Vagina (tissue), 2 donors: Measurements from ENCODE around the gene SAT2. TPM values are rescaled to one million over a fixed set of nuclear protein-coding genes. Genes with fewer than 3 reads are reported as not detected.
A peak's percentile ranks its signal among the peaks of the same experiment; 100 is the strongest.

Experiments
- DNase-seq, 2 donors: peaks; one replicate each; pipeline ENCODE4 v3.0.0-alpha.2; 2017; ENCODE audit errors: extremely low spot score in 2 of 2
- H3K27ac ChIP-seq: fragments of 200-600 bp; sonication (generic); one replicate; pipeline ENCODE4 v1.5.1; 2019
- H3K27me3 ChIP-seq: fragments of 200-600 bp; sonication (generic); one replicate; pipeline ENCODE4 v1.5.1; 2019
- H3K36me3 ChIP-seq, 2 donors: fragments of 200-600 bp; sonication (generic); one replicate each; pipeline ENCODE4 v1.5.1; 2017 to 2019
- H3K4me1 ChIP-seq: fragments of 200-600 bp; sonication (generic); one replicate; pipeline ENCODE4 v1.5.1; 2019
- H3K4me3 ChIP-seq, 2 donors: fragments of 200-600 bp; sonication (generic); 1 replicate in 1 of 2; 2 replicates in 1 of 2; pipeline ENCODE4 v1.5.1; 2016 to 2019
- H3K9me3 ChIP-seq: fragments of 200-600 bp; sonication (generic); one replicate; pipeline ENCODE4 v1.5.1; 2019
- POLR2A ChIP-seq, 2 donors: fragments of 450-650 bp; IDR thresholded peaks; one replicate each; pipeline ENCODE4 v1.6.1; 2017; ENCODE audit warnings: antibody characterized with exemption in 2 of 2, mild to moderate bottlenecking in 2 of 2, moderate library complexity in 2 of 2
- POLR2AphosphoS5 ChIP-seq, 2 donors: sonication (generic); formaldehyde crosslinking; IDR thresholded peaks; one replicate each; pipeline ENCODE4 v1.9.0; 2017; ENCODE audit warnings: antibody characterized with exemption in 2 of 2, mild to moderate bottlenecking in 2 of 2, low read depth in 1 of 2; ENCODE audit not compliant: insufficient read depth in 1 of 2
- intact Hi-C: fragments of 100-400 bp; cut with DNase I; formaldehyde crosslinking; loops from one replicate; pipeline ENCODE4 v1.15.1; 2023
- total RNA-seq: library from RNA; depleted of rRNA; stranded (reverse); fragments of >200 nt; gene quantifications from one replicate; pipeline ENCODE4 v1.2.3, GENCODE V29; 2016
- TF ChIP-seq, protein P1 (sequence below), 3 experiments: fragments of 450-650 bp in 2 of 3; fragments of 200-600 bp in 1 of 3; sonication (generic) in 1 of 3; IDR thresholded peaks; one replicate each; pipeline ENCODE4 v1.5.1; 2017 to 2019; ENCODE audit warnings: antibody characterized with exemption in 3 of 3, mild to moderate bottlenecking in 2 of 3, moderate library complexity in 2 of 3

SAT2 gene
- total RNA-seq, 1 donor from 2014 or later: 69.7 TPM

DNA sequence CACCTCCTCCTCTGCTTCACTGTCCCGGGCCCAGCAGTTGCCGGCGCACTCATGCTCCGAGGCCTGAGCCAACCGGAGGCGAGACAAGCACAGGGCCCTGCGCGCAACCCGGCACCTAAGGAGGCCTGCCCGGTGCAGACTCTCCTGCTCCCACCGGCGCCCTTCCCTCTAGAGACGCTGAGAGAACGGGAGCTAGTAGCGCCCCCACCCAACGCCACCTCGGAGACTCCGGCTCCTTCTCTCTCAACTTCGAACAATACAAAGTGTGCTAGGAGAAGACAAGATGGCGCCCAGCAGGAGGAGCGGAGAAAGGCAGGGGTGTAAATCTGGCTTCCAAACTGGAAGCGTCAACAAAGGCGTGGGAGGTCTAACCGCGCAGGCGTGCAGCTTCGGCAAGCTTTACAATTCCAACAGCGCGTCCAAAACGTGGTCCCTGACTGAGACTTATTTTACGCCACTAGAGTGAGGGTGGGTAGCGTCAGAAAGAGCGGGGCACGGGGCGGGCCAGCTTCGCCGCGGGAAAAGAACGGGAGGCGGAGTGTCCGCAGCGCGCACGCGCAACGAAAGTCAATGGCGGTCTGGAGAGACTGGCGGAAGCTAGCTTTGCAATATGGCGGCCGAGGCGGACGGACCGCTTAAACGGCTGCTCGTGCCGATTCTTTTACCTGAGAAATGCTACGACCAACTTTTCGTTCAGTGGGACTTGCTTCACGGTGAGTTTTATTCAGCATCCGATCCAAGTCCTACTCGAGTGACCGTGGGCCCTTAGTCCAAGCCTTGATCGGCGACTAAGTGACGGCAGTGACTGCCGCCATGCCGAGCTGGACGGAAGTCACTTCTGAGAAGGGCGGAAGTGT, 44.1 kb downstream of the SAT2 start, which contains the start of gene MPDU1:
TSS of gene MPDU1 (plus strand) at position 600 of the 857 bp plus-strand sequence. CDS start at position 611, 11 bp downstream.
- peak within 1 kb of the TSS; percentile 67 to 83 for H3K4me3 ChIP-seq

DNA sequence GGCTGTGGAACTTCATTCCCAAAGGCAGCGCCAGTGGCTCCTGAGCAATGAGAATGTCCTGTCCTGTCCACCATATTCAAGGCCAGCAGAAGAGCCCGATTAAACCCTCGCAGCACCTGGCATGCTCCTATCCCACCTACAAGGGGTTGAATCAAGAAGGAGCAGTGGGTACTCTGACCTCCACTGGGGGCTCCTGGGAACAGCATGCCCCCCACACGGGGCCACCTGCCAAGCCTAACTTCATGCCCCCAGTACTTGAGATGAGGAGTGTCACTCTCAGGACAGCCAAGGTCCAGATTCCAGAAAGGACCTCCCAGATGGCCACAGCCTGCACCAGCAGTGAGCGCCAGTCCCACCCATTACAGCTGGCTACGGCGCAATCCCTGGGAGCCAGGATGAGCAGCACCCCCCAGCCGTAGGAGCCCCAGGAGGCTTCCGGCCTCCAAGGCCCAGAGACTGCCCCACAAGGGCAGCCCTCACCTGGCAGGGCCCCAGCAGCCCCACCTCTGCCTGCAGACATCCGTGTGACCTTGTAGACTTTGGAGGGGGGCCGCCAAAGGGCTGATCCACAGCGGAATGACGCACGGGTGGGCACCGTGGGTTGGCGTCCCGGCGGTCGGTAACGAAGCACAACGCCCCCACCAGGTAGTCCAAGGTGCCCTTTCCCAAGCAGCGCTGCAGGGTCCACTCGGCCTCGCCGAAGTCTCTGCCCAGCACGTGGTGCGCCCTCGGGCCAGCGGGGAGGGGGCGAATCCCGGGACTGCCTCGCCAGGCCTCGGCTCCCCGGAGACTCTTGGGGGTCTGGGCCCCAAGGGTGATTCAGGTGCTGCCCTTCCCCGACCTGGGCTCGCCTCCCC, 45.0 kb downstream of the SAT2 start:
- TF ChIP-seq POLR2AphosphoS5 (IDR thresholded peaks at IDR 0.05; ENCODE audit: insufficient read depth in 1 of 2, low read depth in 1 of 2) (no peak), POLR2A (IDR thresholded peaks at IDR 0.05) (no peak)
- TF ChIP-seq, protein P1, sequence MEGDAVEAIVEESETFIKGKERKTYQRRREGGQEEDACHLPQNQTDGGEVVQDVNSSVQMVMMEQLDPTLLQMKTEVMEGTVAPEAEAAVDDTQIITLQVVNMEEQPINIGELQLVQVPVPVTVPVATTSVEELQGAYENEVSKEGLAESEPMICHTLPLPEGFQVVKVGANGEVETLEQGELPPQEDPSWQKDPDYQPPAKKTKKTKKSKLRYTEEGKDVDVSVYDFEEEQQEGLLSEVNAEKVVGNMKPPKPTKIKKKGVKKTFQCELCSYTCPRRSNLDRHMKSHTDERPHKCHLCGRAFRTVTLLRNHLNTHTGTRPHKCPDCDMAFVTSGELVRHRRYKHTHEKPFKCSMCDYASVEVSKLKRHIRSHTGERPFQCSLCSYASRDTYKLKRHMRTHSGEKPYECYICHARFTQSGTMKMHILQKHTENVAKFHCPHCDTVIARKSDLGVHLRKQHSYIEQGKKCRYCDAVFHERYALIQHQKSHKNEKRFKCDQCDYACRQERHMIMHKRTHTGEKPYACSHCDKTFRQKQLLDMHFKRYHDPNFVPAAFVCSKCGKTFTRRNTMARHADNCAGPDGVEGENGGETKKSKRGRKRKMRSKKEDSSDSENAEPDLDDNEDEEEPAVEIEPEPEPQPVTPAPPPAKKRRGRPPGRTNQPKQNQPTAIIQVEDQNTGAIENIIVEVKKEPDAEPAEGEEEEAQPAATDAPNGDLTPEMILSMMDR (IDR thresholded peaks at IDR 0.05): no peak
- peak overlapping the region; percentile 97 for H3K27ac ChIP-seq
- H3K27me3 ChIP-seq: no peaks in the 10 kb centered on the region
- peak overlapping the region; percentile 67 to 83 for H3K4me3 ChIP-seq
- no peak for DNase-seq
- no peaks in the 10 kb centered on the region for H3K9me3 ChIP-seq
- peaks cover 78% of the 10 kb centered on the region for H3K4me1 ChIP-seq
- H3K36me3 ChIP-seq: peaks cover 2 to 18% of the 10 kb centered on the region in 2 donors
- intact Hi-C loops: no loop called here

More for the DNA sequence above, 44.1 kb downstream of the SAT2 start, which contains the start of gene MPDU1:
- intact Hi-C loops: no loop called here
- Histone ChIP-seq H3K4me1 (peaks cover 86% of the 10 kb centered on the region), H3K36me3 (peaks cover 0 to 9% of the 10 kb centered on the region in 2 donors), H3K27me3 (no peaks in the 10 kb centered on the region), H3K27ac (peak within 1 kb of the TSS; percentile 97), H3K9me3 (no peaks in the 10 kb centered on the region)
- DNase-seq: peak in 1 of 2 donors; percentile 98
- TF ChIP-seq POLR2AphosphoS5 (IDR thresholded peaks at IDR 0.05; ENCODE audit: insufficient read depth in 1 of 2, low read depth in 1 of 2) (peak; percentile 91 to 98), POLR2A (IDR thresholded peaks at IDR 0.05) (peak in 1 of 2 donors; percentile 4)
- TF ChIP-seq, protein P1 (IDR thresholded peaks at IDR 0.05): no peak

DNA sequence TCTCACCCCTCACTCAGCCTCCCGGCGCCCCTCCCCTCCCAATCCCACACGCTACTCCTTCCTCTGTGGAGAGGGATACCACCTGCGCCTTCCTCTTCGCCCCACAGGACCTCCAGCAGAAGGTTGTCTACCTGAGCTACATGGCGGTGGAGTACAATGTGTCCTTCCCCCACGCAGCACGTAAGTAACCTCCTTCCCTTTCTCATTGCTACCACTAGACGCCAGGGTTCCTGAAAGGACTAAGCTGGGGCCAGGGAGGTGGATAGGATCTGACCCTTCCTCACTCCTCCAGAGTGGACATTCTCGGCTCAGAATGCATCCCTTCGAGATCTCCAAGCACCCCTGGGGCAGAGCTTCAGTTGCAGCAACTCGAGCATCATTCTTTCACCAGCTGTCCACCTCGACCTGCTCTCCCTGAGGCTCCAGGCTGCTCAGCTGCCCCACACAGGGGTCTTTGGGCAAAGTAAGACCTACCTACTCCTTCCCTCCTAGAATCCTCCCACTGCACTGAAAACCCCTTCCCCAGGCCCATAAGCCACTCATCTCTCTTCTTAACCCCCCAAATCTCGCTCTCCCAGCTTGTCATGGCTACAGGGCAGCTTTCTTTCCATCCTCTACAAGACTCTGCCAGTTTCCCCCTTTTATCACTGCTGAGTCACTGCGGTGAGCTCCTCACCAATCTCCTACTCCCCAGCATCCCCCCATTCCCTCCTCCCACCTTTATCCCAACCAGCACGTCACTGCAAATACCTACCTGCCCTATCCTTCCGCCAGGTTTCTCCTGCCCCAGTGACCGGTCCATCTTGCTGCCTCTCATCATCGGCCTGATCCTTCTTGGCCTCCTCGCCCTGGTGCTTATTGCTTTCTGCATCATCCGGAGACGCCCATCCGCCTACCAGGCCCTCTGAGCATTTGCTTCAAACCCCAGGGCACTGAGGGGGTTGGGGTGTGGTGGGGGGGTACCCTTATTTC, 46.7 kb downstream of the SAT2 start:
- no peak for DNase-seq
- Histone ChIP-seq H3K4me1 (peaks cover 71% of the 10 kb centered on the region), H3K4me3 (peak overlapping the region; percentile 6 to 28), H3K9me3 (no peaks in the 10 kb centered on the region), H3K27ac (peak overlapping the region; percentile 97), H3K27me3 (no peaks in the 10 kb centered on the region), H3K36me3 (peaks cover 3 to 31% of the 10 kb centered on the region in 2 donors)
- TF ChIP-seq POLR2AphosphoS5 (IDR thresholded peaks at IDR 0.05; ENCODE audit: insufficient read depth in 1 of 2, low read depth in 1 of 2): no peak
- TF ChIP-seq POLR2A (IDR thresholded peaks at IDR 0.05): no peak
- TF ChIP-seq, protein P1 (IDR thresholded peaks at IDR 0.05): no peak
- intact Hi-C loops: no loop called here

DNA sequence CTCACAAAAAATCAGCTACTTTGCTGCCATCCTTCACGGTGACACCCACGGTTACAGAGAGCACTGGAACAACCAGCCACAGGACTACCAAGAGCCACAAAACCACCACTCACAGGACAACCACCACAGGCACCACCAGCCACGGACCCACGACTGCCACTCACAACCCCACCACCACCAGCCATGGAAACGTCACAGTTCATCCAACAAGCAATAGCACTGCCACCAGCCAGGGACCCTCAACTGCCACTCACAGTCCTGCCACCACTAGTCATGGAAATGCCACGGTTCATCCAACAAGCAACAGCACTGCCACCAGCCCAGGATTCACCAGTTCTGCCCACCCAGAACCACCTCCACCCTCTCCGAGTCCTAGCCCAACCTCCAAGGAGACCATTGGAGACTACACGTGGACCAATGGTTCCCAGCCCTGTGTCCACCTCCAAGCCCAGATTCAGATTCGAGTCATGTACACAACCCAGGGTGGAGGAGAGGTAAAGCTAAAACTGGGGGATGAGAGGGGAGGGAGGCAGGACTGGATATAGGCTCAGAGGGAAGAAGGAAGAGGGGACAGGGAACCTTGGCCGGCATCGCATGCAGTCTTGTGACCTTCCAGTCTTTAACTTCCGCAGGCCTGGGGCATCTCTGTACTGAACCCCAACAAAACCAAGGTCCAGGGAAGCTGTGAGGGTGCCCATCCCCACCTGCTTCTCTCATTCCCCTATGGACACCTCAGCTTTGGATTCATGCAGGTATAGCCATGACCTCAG, 47.6 kb downstream of the SAT2 start:
- Histone ChIP-seq H3K4me3 (peak overlapping the region; percentile 25 to 28), H3K9me3 (no peaks in the 10 kb centered on the region), H3K4me1 (peaks cover 73% of the 10 kb centered on the region), H3K36me3 (peaks cover 6 to 40% of the 10 kb centered on the region in 2 donors), H3K27me3 (no peaks in the 10 kb centered on the region), H3K27ac (peak overlapping the region; percentile 97)
- intact Hi-C loops: loop anchor here (5.0 kb wide), 1 partner anchor 262 kb away; no protein-coding TSS in a partner anchor
- no peak for DNase-seq
- no peak for TF ChIP-seq POLR2AphosphoS5 (IDR thresholded peaks at IDR 0.05; ENCODE audit: insufficient read depth in 1 of 2, low read depth in 1 of 2)
- TF ChIP-seq POLR2A (IDR thresholded peaks at IDR 0.05): no peak
- TF ChIP-seq, protein P1 (IDR thresholded peaks at IDR 0.05): no peak
